ENCODE results near the gene GRIP2.

GRIP2 gene

GRCh38 chr3:14512281-14512941 lies 27.7 kb downstream of the GRIP2 start:
- no peaks in the 10 kb centered on the region for H3K36me3 ChIP-seq (ENCODE audit: control insufficient read depth, insufficient read depth, low read length)
- H3K4me3 ChIP-seq (ENCODE audit: extremely low read depth, insufficient read depth, low read length, poor library complexity, severe bottlenecking): no peak overlapping the region
- H3K27ac ChIP-seq (ENCODE audit: low read depth, low read length, severe bottlenecking): no peak overlapping the region
- 94 to 96% methylated on average over 11 to 15 of the region's 19 CpGs for WGBS, 2 experiments (ENCODE audit: insufficient coverage in 2 of 2)
- H3K4me1 ChIP-seq (ENCODE audit: control insufficient read depth, insufficient read depth, low read length, poor library complexity, severe bottlenecking): no peaks in the 10 kb centered on the region
- H3K9me3 ChIP-seq (ENCODE audit: control insufficient read depth, low read length): no peaks in the 10 kb centered on the region

DNA sequence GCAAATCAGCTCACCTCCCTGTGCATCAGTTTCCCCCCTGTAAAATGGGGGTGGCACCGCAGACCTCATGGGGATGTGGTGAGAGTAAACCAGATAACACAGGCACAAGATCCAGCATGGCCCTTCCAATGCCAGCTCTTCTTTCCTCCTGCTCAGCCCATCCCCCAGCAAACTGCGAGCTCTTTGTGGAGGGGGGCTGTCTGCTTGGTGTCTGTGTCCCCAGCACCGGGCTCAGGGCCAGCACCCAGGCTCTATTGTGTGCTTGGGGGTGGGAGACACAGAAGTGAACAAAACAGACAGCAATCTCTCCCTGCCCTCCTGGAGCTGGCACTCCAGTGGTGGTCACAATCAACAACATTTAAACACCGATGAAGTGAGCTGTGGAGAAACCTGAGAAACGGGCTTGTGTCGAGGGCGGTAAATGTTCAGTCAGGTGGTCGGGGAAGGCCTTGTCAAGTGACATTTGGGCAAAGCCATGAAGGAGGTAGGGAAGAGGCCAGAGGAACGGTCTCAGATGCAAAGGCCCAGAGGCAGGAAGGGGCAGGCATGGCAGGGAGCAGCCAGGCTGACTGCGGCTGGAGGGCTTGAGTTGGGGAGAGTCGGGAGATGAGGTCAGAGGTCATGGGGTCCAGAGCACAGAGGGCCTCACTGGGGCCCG lies 28.4 kb downstream of the GRIP2 start:
- H3K9me3 ChIP-seq (ENCODE audit: control insufficient read depth, low read length): no peaks in the 10 kb centered on the region
- no peak overlapping the region for H3K4me3 ChIP-seq (ENCODE audit: extremely low read depth, insufficient read depth, low read length, poor library complexity, severe bottlenecking)
- WGBS, 2 experiments (ENCODE audit: insufficient coverage in 2 of 2): 78 to 82% methylated on average over 9 to 10 of the region's 12 CpGs
- H3K27ac ChIP-seq (ENCODE audit: low read depth, low read length, severe bottlenecking): no peak overlapping the region
- H3K36me3 ChIP-seq (ENCODE audit: control insufficient read depth, insufficient read depth, low read length): no peaks in the 10 kb centered on the region
- no peaks in the 10 kb centered on the region for H3K4me1 ChIP-seq (ENCODE audit: control insufficient read depth, insufficient read depth, low read length, poor library complexity, severe bottlenecking)

GRCh38 chr3:14510838-14511622 lies 29.1 kb downstream of the GRIP2 start:
- Histone ChIP-seq H3K4me3 (ENCODE audit: extremely low read depth, insufficient read depth, low read length, poor library complexity, severe bottlenecking) (no peak overlapping the region), H3K4me1 (ENCODE audit: control insufficient read depth, insufficient read depth, low read length, poor library complexity, severe bottlenecking) (no peaks in the 10 kb centered on the region), H3K27ac (ENCODE audit: low read depth, low read length, severe bottlenecking) (no peak overlapping the region), H3K9me3 (ENCODE audit: control insufficient read depth, low read length) (no peaks in the 10 kb centered on the region), H3K36me3 (ENCODE audit: control insufficient read depth, insufficient read depth, low read length) (no peaks in the 10 kb centered on the region)
- 92 to 93% methylated on average over 17 to 20 of the region's 23 CpGs for WGBS, 2 experiments (ENCODE audit: insufficient coverage in 2 of 2)

DNA sequence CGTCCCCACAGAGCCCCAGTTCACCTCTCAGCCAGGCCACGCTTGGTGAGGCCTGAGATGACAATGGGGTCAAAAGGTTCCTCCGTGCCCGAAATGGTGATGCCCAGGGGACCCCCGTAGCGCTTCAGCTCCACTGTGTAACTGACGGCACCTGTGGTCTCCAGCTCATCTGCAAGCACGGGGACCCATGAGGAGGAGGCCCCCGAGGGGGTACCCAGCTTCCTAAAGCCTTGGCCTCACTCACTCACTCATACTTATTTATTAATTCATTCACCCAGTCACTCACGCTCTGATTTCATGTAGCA lies 30.4 kb downstream of the GRIP2 start:
- Histone ChIP-seq H3K27ac (ENCODE audit: low read depth, low read length, severe bottlenecking) (no peak overlapping the region), H3K9me3 (ENCODE audit: control insufficient read depth, low read length) (no peaks in the 10 kb centered on the region), H3K36me3 (ENCODE audit: control insufficient read depth, insufficient read depth, low read length) (no peaks in the 10 kb centered on the region), H3K4me3 (ENCODE audit: extremely low read depth, insufficient read depth, low read length, poor library complexity, severe bottlenecking) (no peak overlapping the region), H3K4me1 (ENCODE audit: control insufficient read depth, insufficient read depth, low read length, poor library complexity, severe bottlenecking) (no peaks in the 10 kb centered on the region)
- 95 to 97% methylated on average over 10 of the region's 10 CpGs for WGBS, 2 experiments (ENCODE audit: insufficient coverage in 2 of 2)

DNA sequence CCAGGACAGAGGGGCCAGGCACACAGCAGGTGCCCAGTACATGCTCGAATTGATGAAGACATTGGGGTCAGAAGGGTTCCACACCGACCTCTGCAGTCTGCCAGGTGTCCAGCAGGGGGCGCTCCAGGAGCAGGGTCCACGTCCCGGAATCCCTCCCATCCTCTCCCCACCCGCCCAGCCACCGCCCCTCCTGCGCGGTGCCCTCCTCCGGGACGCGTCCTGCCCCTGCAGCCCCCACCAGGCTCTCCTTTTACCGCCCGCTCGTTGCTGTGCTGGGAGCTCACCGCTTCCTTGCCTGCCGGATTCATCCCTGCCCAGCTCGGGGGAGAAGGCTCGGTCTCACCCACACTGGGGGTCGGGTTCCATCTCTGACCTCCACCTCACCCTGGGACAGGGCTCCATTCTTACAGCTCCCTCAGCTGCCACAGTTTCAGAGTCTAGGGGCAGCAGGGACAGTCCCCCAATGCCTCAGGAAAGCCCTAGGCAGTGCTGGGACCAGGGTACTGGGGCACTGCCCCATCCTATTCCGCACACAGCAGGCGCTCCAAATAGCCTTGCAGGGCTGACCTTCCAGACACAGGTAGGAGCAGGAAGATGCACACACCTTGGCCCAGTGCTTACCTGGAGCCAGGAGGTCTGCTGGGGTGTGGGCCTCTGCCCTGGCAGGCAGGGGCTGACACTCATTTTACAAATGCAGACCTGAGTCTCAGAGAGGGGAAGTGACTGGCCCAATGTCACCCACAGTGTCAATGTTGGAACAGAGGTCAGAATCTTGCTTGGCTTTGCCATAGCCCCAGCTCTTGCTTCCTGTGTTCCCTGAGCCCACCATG lies 31.0 kb downstream of the GRIP2 start:
- H3K27ac ChIP-seq (ENCODE audit: low read depth, low read length, severe bottlenecking): no peak overlapping the region
- H3K4me1 ChIP-seq (ENCODE audit: control insufficient read depth, insufficient read depth, low read length, poor library complexity, severe bottlenecking): no peaks in the 10 kb centered on the region
- no peak overlapping the region for H3K4me3 ChIP-seq (ENCODE audit: extremely low read depth, insufficient read depth, low read length, poor library complexity, severe bottlenecking)
- H3K36me3 ChIP-seq (ENCODE audit: control insufficient read depth, insufficient read depth, low read length): no peaks in the 10 kb centered on the region
- no peaks in the 10 kb centered on the region for H3K9me3 ChIP-seq (ENCODE audit: control insufficient read depth, low read length)
- WGBS, 2 experiments (ENCODE audit: insufficient coverage in 2 of 2): 12 to 20% methylated on average over 14 to 22 of the region's 22 CpGs

GRCh38 chr3:14508505-14508819 lies 31.7 kb downstream of the GRIP2 start:
- Histone ChIP-seq H3K27ac (ENCODE audit: low read depth, low read length, severe bottlenecking) (no peak overlapping the region), H3K4me1 (ENCODE audit: control insufficient read depth, insufficient read depth, low read length, poor library complexity, severe bottlenecking) (no peaks in the 10 kb centered on the region), H3K36me3 (ENCODE audit: control insufficient read depth, insufficient read depth, low read length) (no peaks in the 10 kb centered on the region), H3K9me3 (ENCODE audit: control insufficient read depth, low read length) (no peaks in the 10 kb centered on the region), H3K4me3 (ENCODE audit: extremely low read depth, insufficient read depth, low read length, poor library complexity, severe bottlenecking) (no peak overlapping the region)
- WGBS, 2 experiments (ENCODE audit: insufficient coverage in 2 of 2): 30 to 64% methylated on average over 2 of the region's 3 CpGs

GRCh38 chr3:14507757-14508504 lies 32.2 kb downstream of the GRIP2 start:
- WGBS, 2 experiments (ENCODE audit: insufficient coverage in 2 of 2): 72 to 100% methylated on average over 1 to 3 of the region's 6 CpGs
- H3K9me3 ChIP-seq (ENCODE audit: control insufficient read depth, low read length): peaks cover 4% of the 10 kb centered on the region
- no peak overlapping the region for H3K4me3 ChIP-seq (ENCODE audit: extremely low read depth, insufficient read depth, low read length, poor library complexity, severe bottlenecking)
- H3K4me1 ChIP-seq (ENCODE audit: control insufficient read depth, insufficient read depth, low read length, poor library complexity, severe bottlenecking): no peaks in the 10 kb centered on the region
- H3K36me3 ChIP-seq (ENCODE audit: control insufficient read depth, insufficient read depth, low read length): no peaks in the 10 kb centered on the region
- H3K27ac ChIP-seq (ENCODE audit: low read depth, low read length, severe bottlenecking): no peak overlapping the region

- WGBS, 2 experiments (ENCODE audit: insufficient coverage in 2 of 2): 90 to 91% methylated on average over 10 to 13 of the region's 13 CpGs
- H3K36me3 ChIP-seq (ENCODE audit: control insufficient read depth, insufficient read depth, low read length): no peaks in the 10 kb centered on the region
- no peaks in the 10 kb centered on the region for H3K4me1 ChIP-seq (ENCODE audit: control insufficient read depth, insufficient read depth, low read length, poor library complexity, severe bottlenecking)
- no peak overlapping the region for H3K4me3 ChIP-seq (ENCODE audit: extremely low read depth, insufficient read depth, low read length, poor library complexity, severe bottlenecking)
- no peak overlapping the region for H3K27ac ChIP-seq (ENCODE audit: low read depth, low read length, severe bottlenecking)
- H3K9me3 ChIP-seq (ENCODE audit: control insufficient read depth, low read length): peaks cover 7% of the 10 kb centered on the region
Observed at GRCh38 chr3:14507305-14507741, 32.8 kb downstream of the GRIP2 start.

DNA sequence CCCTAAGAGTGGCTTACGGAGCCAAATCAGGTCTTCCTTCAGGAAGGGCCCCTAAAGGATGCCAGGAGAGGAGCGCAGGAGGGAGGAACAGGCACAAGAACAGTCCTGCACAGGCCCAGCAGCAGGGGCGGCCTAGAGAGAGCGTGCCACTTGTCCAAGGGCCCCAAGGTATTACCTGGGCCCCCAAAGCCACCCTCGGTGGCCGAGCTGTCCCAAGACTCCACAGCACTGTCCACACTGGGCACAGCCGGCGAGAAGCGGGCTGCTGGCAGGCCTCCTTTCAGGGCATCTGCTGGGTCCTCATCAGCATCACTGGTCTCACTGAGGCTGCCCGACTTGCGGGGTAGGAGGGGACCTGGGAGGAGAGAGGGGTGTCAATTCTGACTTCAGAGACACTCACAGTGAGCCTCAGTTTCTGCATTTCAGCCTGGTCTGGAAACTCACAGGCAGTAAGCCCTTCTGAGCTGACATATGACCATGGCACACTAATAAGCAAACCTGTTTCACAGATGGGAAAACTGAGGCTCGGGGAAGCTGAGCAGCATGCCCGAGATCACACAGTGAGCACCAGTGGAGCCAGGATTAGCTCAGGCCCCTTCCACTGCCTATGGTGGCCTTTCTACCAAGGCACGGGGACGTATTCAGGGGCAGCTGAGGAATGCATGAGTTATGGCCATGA lies 33.4 kb downstream of the GRIP2 start:
- H3K4me3 ChIP-seq (ENCODE audit: extremely low read depth, insufficient read depth, low read length, poor library complexity, severe bottlenecking): no peak overlapping the region
- H3K27ac ChIP-seq (ENCODE audit: low read depth, low read length, severe bottlenecking): no peak overlapping the region
- H3K4me1 ChIP-seq (ENCODE audit: control insufficient read depth, insufficient read depth, low read length, poor library complexity, severe bottlenecking): no peaks in the 10 kb centered on the region
- peaks cover 7% of the 10 kb centered on the region for H3K9me3 ChIP-seq (ENCODE audit: control insufficient read depth, low read length)
- no peaks in the 10 kb centered on the region for H3K36me3 ChIP-seq (ENCODE audit: control insufficient read depth, insufficient read depth, low read length)
- WGBS, 2 experiments (ENCODE audit: insufficient coverage in 2 of 2): 90 to 91% methylated on average over 12 to 14 of the region's 15 CpGs

Data from mesodermal cell (in vitro differentiated cells).